K562 (cell line): ENCODE measurements around the gene SLC2A13. TPM values are rescaled to one million over a fixed set of nuclear protein-coding genes. Genes with fewer than 3 reads are reported as not detected.

ENCODE experiments used
- ATAC-seq: fragments of 200-7000 bp; cut with Tn5 transposase; 3 replicates; pipeline ENCODE4 v1.9.1; 2020; ENCODE audit warnings: moderate library complexity
- BruUV-seq: library from RNA; stranded (reverse); fragments of 400-500 nt; replicated peaks from 2 replicates; lab custom pipeline; 2021; lab: Mats Ljungman, UMichigan
- CTCF ChIA-PET: fragments of 300-600 bp; formaldehyde crosslinking; extraction: SDS; loops from one replicate; lab custom pipeline; 2021; ENCODE audit warnings: low intra/inter-chr PET ratio; lab: Yijun Ruan, JAX
- POLR2A ChIA-PET: fragments of 300-600, 350-650 bp; sonication (Branson Sonifier 250); formaldehyde crosslinking; extraction: SDS; loops from one replicate; lab custom pipeline; 2021; ENCODE audit warnings: antibody characterized with exemption, inconsistent platforms; lab: Yijun Ruan, JAX
- DNase-seq, 4 experiments: peaks; one replicate each; pipeline versions ENCODE4 v3.0.0 to v3.0.0-alpha.2; 2011 to 2018; ENCODE audit warnings: low spot score in 3 of 4, mixed read lengths in 3 of 4; ENCODE audit errors: extremely low read depth in 1 of 4
- FAIRE-seq: peaks from 2 replicates; lab custom pipeline; 2011; peaks lifted over from hg19 to GRCh38; lab: Jason Lieb, UNC
- H2AFZ ChIP-seq: 2 replicates; pipeline ENCODE4 v1.6.0; 2011; ENCODE audit warnings: low read depth, low read length, control low read depth, inconsistent platforms
- H3K27ac ChIP-seq: fragments of 200-600 bp; 3 replicates; pipeline ENCODE4 v1.8.0; 2011; ENCODE audit warnings: low read depth, mild to moderate bottlenecking, control low read depth, inconsistent platforms, low read length, moderate library complexity, mixed read lengths; ENCODE audit errors: extremely low read depth
- H3K27me3 ChIP-seq, 2 experiments: fragments of 300-600 bp in 1 of 2; 2 replicates in 1 of 2; 3 replicates in 1 of 2; pipeline versions ENCODE4 v1.6.0 to v1.8.0; 2011; ENCODE audit warnings: inconsistent platforms in 2 of 2, low read length in 2 of 2, mild to moderate bottlenecking in 1 of 2, mixed read lengths in 1 of 2, moderate library complexity in 1 of 2; ENCODE audit not compliant: control insufficient read depth in 2 of 2, insufficient read depth in 2 of 2
- H3K36me3 ChIP-seq: fragments of 300-600 bp; 3 replicates; pipeline ENCODE4 v1.8.0; 2011; ENCODE audit warnings: mild to moderate bottlenecking, low read length, inconsistent platforms; ENCODE audit not compliant: control insufficient read depth, insufficient read depth
- H3K4me1 ChIP-seq, 2 experiments: fragments of 200-600 bp in 1 of 2; replicated peaks in 1 of 2; 2 replicates in 1 of 2; 3 replicates in 1 of 2; pipeline versions ENCODE4 v1.5.1 to v1.8.0; 2011; ENCODE audit warnings: inconsistent platforms in 2 of 2, low read length in 2 of 2, mild to moderate bottlenecking in 1 of 2, mixed read lengths in 1 of 2, moderate library complexity in 1 of 2; ENCODE audit not compliant: control insufficient read depth in 2 of 2, insufficient read depth in 2 of 2
- H3K4me2 ChIP-seq: 2 replicates; pipeline ENCODE4 v1.6.1; 2011; ENCODE audit warnings: low read length, control low read depth, inconsistent platforms, mixed read lengths; ENCODE audit not compliant: insufficient read depth
- H3K4me3 ChIP-seq: fragments of 200-600 bp; sonication (generic), shearing (Covaris generic); 2 replicates; pipeline ENCODE4 v1.5.1; 2016; ENCODE audit warnings: control low read depth, inconsistent platforms
- H3K79me2 ChIP-seq: fragments of 200-600 bp; 3 replicates; pipeline ENCODE4 v1.8.0; 2011; ENCODE audit warnings: low read length, inconsistent platforms; ENCODE audit not compliant: control insufficient read depth, insufficient read depth
- H3K9ac ChIP-seq, 2 experiments: 2 replicates each; pipeline versions ENCODE4 v1.6.0 to v1.6.1; 2011; ENCODE audit warnings: low read depth in 2 of 2, low read length in 2 of 2, control low read depth in 1 of 2, inconsistent platforms in 1 of 2, mild to moderate bottlenecking in 1 of 2, mixed read lengths in 1 of 2; ENCODE audit not compliant: insufficient read depth in 1 of 2
- H3K9me1 ChIP-seq: one replicate; pipeline ENCODE4 v1.6.0; 2011; ENCODE audit warnings: inconsistent platforms, mild to moderate bottlenecking, low read length, moderate library complexity; ENCODE audit not compliant: control insufficient read depth, insufficient read depth
- H3K9me3 ChIP-seq: replicated peaks from 2 replicates; pipeline ENCODE4 v1.5.1; 2011; ENCODE audit warnings: low read depth, low read length, inconsistent platforms; ENCODE audit not compliant: control insufficient read depth, insufficient read depth
- H4K20me1 ChIP-seq: replicated peaks from 2 replicates; pipeline ENCODE4 v1.6.1; 2011; ENCODE audit warnings: low read length, inconsistent platforms, mixed read lengths; ENCODE audit not compliant: control insufficient read depth, insufficient read depth
- ATF1 ChIP-seq, 2 experiments: fragments of 450-650 bp in 1 of 2; IDR thresholded peaks; 2 replicates each; pipeline ENCODE4 v1.6.1; 2016; ENCODE audit warnings: missing compliant biosample characterization in 1 of 2, missing genetic modification characterization in 1 of 2
- CREB3L1 ChIP-seq: fragments of 450-650 bp; IDR thresholded peaks from 2 replicates; pipeline ENCODE4 v1.6.1; 2014; ENCODE audit warnings: low read depth, mild to moderate bottlenecking, moderate library complexity, borderline replicate concordance
- CREM ChIP-seq: IDR thresholded peaks from 2 replicates; pipeline ENCODE4 v1.6.1; 2014; ENCODE audit warnings: antibody characterized with exemption, low read depth
- L3MBTL2 ChIP-seq: fragments of 450-650 bp; IDR thresholded peaks from 2 replicates; pipeline ENCODE4 v1.6.1; 2016; ENCODE audit warnings: mild to moderate bottlenecking, moderate library complexity
- MCM2 ChIP-seq: fragments of 450-650 bp; IDR thresholded peaks from 2 replicates; pipeline ENCODE4 v1.6.1; 2017; ENCODE audit warnings: low read depth, mild to moderate bottlenecking
- PKNOX1 ChIP-seq: fragments of 450-650 bp; IDR thresholded peaks from 2 replicates; pipeline ENCODE4 v1.6.1; 2016
- YY1 ChIP-seq, 3 experiments: IDR thresholded peaks; 2 replicates each; pipeline ENCODE4 v1.6.1; 2011; ENCODE audit warnings: low read length in 2 of 3, mild to moderate bottlenecking in 2 of 3, moderate library complexity in 2 of 3, borderline replicate concordance in 1 of 3, control low read depth in 1 of 3, low read depth in 1 of 3; ENCODE audit not compliant: insufficient read depth in 3 of 3, insufficient replicate concordance in 2 of 3, control insufficient read depth in 1 of 3, insufficient read length in 1 of 3; ENCODE audit errors: extremely low read depth in 1 of 3
- ZEB2 ChIP-seq: fragments of 450-650 bp; IDR thresholded peaks from 2 replicates; pipeline ENCODE4 v1.6.1; 2016
- ZNF592 ChIP-seq: fragments of 450-650 bp; IDR thresholded peaks from 2 replicates; pipeline ENCODE4 v1.6.1; 2017; ENCODE audit warnings: antibody characterized with exemption, mild to moderate bottlenecking
- WGBS: fragments of 100-300 bp; shearing (Covaris generic); methylation state at CpG from one replicate; pipeline ENCODE4 v1.1.6; 2016; ENCODE audit warnings: low coverage, mixed read lengths; ENCODE audit not compliant: insufficient coverage; ENCODE audit errors: missing lambda C conversion rate; 5-methylcytosine and 5-hydroxymethylcytosine counted together
- in situ Hi-C: fragments of 300-500 bp; cut with MboI; formaldehyde crosslinking; loops from 4 replicates; pipeline ENCODE4 v1.15.0; 2018; ENCODE audit warnings: inconsistent platforms, mixed read lengths
- intact Hi-C: fragments of 100-400 bp; cut with micrococcal nuclease; formaldehyde crosslinking; loops from 2 replicates; pipeline ENCODE4 v1.14.2; 2022
- polyA plus RNA-seq, 8 experiments: library from polyadenylated mRNA; depleted of rRNA in 4 of 8; stranded (reverse) in 5 of 8; unstranded in 3 of 8; fragments of >200 nt; fragmentation: Nextera tagmentation in 2 of 8; fragmentation: Illumina TruSeq in 1 of 8; extraction: Ambion mirVana in 2 of 8; extraction: Trizol in 1 of 8; gene quantifications; 2 replicates each; pipeline versions ENCODE4 v1.2.1 to v1.2.3, GENCODE V29; 2011 to 2014; ENCODE audit warnings: inconsistent platforms in 1 of 8, missing spikeins in 1 of 8
- total RNA-seq, 7 experiments: library from RNA; depleted of rRNA in 6 of 7; stranded (reverse); fragments of >200 nt in 6 of 7; fragmentation: Illumina TruSeq in 2 of 7; extraction: Trizol in 2 of 7; gene quantifications; 2 replicates each; pipeline versions ENCODE4 v1.2.1 to v1.2.3, GENCODE V29; 2011 to 2021; ENCODE audit warnings: low replicate concordance in 1 of 7
- TF ChIP-seq, protein P1 (sequence below): sonication (generic); formaldehyde crosslinking; IDR thresholded peaks from 2 replicates; pipeline ENCODE4 v1.8.0; 2022; ENCODE audit warnings: missing genetic modification reagents, mild to moderate bottlenecking, moderate library complexity, borderline replicate concordance
- TF ChIP-seq, protein P2 (sequence below): sonication (generic); formaldehyde crosslinking; IDR thresholded peaks from 2 replicates; pipeline ENCODE4 v1.9.0; 2022; ENCODE audit warnings: mild to moderate bottlenecking, missing genetic modification reagents

Gene SLC2A13
- total and polyA plus RNA-seq, 9 of the 15 experiments (the other 6 are each of a cell fraction or from before 2014, with no cell fraction given): 1.7 to 12.4 (median 9.0) TPM

GRCh38 chr12:40107098-40107802 is 1.4 kb upstream of the SLC2A13 start:
- no peaks in the 10 kb centered on the region for H3K36me3 ChIP-seq
- no peak overlapping the region for H3K4me3 ChIP-seq
- FAIRE-seq (peak; percentile 92), ATAC-seq (peak; percentile 42), DNase-seq (peak; percentile 63 to 88 (median 66))
- ChIA-PET POLR2A (no interaction called here), CTCF (interaction anchor here (1.1 to 2.6 kb wide), 3 partner anchors 96 to 789 kb away, joined by 3 to 30 read pairs (median 4); no protein-coding TSS in a partner anchor)
- peak overlapping the region; percentile 74 for H2AFZ ChIP-seq
- H3K4me1 ChIP-seq: peaks cover 14 to 26% of the 10 kb centered on the region in 2 experiments; a peak in 4 of 5 replicates
- intact Hi-C loops (loop anchor here (1.0 to 10.0 kb wide), 3 partner anchors 96 to 482 kb away; a partner anchor contains a TSS), in situ Hi-C loops (loop anchor here (10.0 to 25.0 kb wide), 2 partner anchors 92 to 345 kb away; no protein-coding TSS in a partner anchor)
- peaks cover 5% of the 10 kb centered on the region for H3K9me1 ChIP-seq
- 18% methylated on average over 18 of the region's 19 CpGs for WGBS
- H3K9me3 ChIP-seq: no peaks in the 10 kb centered on the region
- H3K9ac ChIP-seq: no peak overlapping the region
- H3K4me2 ChIP-seq: peak overlapping the region; percentile 40
- no peaks in the 10 kb centered on the region for H3K27me3 ChIP-seq
- no TSS peak for BruUV-seq
- peaks cover 36% of the 10 kb centered on the region for H3K79me2 ChIP-seq
- no peak overlapping the region for H3K27ac ChIP-seq
- H4K20me1 ChIP-seq: peaks cover 3% of the 10 kb centered on the region; the same call in 1 of the 2 replicates
- TF ChIP-seq, protein P1, sequence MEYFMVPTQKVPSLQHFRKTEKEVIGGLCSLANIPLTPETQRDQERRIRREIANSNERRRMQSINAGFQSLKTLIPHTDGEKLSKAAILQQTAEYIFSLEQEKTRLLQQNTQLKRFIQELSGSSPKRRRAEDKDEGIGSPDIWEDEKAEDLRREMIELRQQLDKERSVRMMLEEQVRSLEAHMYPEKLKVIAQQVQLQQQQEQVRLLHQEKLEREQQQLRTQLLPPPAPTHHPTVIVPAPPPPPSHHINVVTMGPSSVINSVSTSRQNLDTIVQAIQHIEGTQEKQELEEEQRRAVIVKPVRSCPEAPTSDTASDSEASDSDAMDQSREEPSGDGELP: no peak
- TF ChIP-seq ATF1 (CRISPR knock-in tag; IDR thresholded peaks at IDR 0.05) (no peak), ATF1 (tag; IDR thresholded peaks at IDR 0.05) (peak; percentile 7; the same call in 1 of the 2 replicates), CREB3L1 (peak; percentile 22; the same call in 1 of the 2 replicates), YY1 (IDR thresholded peaks at IDR 0.05; ENCODE audit: borderline replicate concordance in 1 of 3, control insufficient read depth in 1 of 3, extremely low read depth in 1 of 3, insufficient read depth in 3 of 3, insufficient read length in 1 of 3, insufficient replicate concordance in 2 of 3, low read depth in 1 of 3, low read length in 2 of 3) (peak in 1 of 3 experiments; percentile 19), MCM2 (no peak), PKNOX1 (no peak), CREM (0 out of 2 replicates have a peak, but pooled peaks have one; percentile 6), L3MBTL2 (peak; percentile 96), ZNF592 (0 out of 2 replicates have a peak, but pooled peaks have one; percentile 37), ZEB2 (no peak)
- TF ChIP-seq, protein P2, sequence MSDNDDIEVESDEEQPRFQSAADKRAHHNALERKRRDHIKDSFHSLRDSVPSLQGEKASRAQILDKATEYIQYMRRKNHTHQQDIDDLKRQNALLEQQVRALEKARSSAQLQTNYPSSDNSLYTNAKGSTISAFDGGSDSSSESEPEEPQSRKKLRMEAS (CRISPR knock-in tag): peak; percentile 49; the same call in 1 of the 2 replicates
